ENCODE data around the gene MRPL3. TPM values are rescaled to one million over a fixed set of nuclear protein-coding genes. Genes with fewer than 3 reads are reported as not detected.

The MRPL3 gene
- total RNA-seq, 3 donors from 2014 or later = 79.0 to 108 (median 95.1) TPM

DNA sequence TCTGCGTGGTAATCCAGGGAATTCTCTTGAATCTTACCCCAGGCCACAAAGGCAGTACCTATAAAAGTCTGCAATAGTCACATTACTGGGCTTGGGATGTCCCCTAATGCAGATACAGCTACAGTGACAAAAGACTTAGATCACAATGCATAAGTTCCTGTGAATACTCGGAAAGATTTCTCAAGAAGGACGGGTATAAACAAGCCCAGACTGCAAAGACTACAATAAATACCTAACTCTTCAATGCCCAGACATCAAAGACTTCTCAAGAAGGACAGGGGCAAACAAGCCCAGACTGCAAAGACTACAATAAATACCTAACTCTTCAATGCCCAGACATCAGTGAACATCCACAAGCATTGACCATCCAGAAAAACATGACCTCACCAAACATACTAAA is 70.3 kb downstream of the MRPL3 start:
- H3K27me3 ChIP-seq = no peaks in the 10 kb centered on the region
- intact Hi-C loops (cut with DNase I; ENCODE audit: low total_unique reads) = no loop called here
- no peak for DNase-seq (ENCODE audit: low spot score in 2 of 2)
- H3K36me3 ChIP-seq = no peaks in the 10 kb centered on the region
- H3K4me3 ChIP-seq = no peak overlapping the region
- TF ChIP-seq, protein P1, sequence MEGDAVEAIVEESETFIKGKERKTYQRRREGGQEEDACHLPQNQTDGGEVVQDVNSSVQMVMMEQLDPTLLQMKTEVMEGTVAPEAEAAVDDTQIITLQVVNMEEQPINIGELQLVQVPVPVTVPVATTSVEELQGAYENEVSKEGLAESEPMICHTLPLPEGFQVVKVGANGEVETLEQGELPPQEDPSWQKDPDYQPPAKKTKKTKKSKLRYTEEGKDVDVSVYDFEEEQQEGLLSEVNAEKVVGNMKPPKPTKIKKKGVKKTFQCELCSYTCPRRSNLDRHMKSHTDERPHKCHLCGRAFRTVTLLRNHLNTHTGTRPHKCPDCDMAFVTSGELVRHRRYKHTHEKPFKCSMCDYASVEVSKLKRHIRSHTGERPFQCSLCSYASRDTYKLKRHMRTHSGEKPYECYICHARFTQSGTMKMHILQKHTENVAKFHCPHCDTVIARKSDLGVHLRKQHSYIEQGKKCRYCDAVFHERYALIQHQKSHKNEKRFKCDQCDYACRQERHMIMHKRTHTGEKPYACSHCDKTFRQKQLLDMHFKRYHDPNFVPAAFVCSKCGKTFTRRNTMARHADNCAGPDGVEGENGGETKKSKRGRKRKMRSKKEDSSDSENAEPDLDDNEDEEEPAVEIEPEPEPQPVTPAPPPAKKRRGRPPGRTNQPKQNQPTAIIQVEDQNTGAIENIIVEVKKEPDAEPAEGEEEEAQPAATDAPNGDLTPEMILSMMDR (IDR thresholded peaks at IDR 0.05) = no peak
- no peak for TF ChIP-seq POLR2A (IDR thresholded peaks at IDR 0.05)
- TF ChIP-seq POLR2AphosphoS5 (IDR thresholded peaks at IDR 0.05) = no peak
- no peak overlapping the region for H3K27ac ChIP-seq
- no peaks in the 10 kb centered on the region for H3K9me3 ChIP-seq
- no peaks in the 10 kb centered on the region for H3K4me1 ChIP-seq

- TF ChIP-seq POLR2A (IDR thresholded peaks at IDR 0.05) (no peak), POLR2AphosphoS5 (IDR thresholded peaks at IDR 0.05) (no peak)
- TF ChIP-seq, protein P1 (IDR thresholded peaks at IDR 0.05) = no peak
- no peak for DNase-seq (ENCODE audit: low spot score in 2 of 2)
- Histone ChIP-seq H3K9me3 (no peaks in the 10 kb centered on the region), H3K4me1 (no peaks in the 10 kb centered on the region), H3K4me3 (no peak overlapping the region), H3K27me3 (no peaks in the 10 kb centered on the region), H3K36me3 (no peaks in the 10 kb centered on the region), H3K27ac (no peak overlapping the region)
- intact Hi-C loops (cut with DNase I; ENCODE audit: low total_unique reads) = no loop called here
Measured at GRCh38 chr3:131431754-131432153, 71.0 kb downstream of the MRPL3 start.

DNA sequence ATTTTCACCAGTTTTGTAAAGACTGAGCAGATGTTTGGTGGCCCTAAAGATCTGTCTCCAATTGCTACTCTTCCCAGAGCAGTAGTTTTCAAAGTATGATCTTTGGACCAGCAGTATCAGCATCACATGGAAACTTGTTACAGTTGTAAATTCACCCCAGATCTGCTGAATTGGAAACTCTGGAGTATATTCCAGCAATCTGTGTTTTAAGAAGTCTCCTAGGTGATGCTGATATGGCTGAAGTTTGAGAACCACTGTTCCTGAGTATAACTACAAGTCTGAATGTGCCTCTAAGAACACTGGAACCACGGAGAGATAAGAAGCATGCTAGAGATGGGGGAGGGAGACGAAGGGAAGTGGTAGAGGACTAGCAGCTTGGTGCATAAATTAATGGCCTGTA is 75.5 kb downstream of the MRPL3 start:
- Histone ChIP-seq H3K36me3 (no peaks in the 10 kb centered on the region), H3K4me1 (no peaks in the 10 kb centered on the region), H3K9me3 (no peaks in the 10 kb centered on the region), H3K27me3 (no peaks in the 10 kb centered on the region), H3K27ac (no peak overlapping the region), H3K4me3 (no peak overlapping the region)
- DNase-seq (ENCODE audit: low spot score in 2 of 2) = no peak
- TF ChIP-seq, protein P1 (IDR thresholded peaks at IDR 0.05) = no peak
- TF ChIP-seq POLR2A (IDR thresholded peaks at IDR 0.05) (no peak), POLR2AphosphoS5 (IDR thresholded peaks at IDR 0.05) (no peak)
- intact Hi-C loops (cut with DNase I; ENCODE audit: low total_unique reads) = no loop called here

DNA sequence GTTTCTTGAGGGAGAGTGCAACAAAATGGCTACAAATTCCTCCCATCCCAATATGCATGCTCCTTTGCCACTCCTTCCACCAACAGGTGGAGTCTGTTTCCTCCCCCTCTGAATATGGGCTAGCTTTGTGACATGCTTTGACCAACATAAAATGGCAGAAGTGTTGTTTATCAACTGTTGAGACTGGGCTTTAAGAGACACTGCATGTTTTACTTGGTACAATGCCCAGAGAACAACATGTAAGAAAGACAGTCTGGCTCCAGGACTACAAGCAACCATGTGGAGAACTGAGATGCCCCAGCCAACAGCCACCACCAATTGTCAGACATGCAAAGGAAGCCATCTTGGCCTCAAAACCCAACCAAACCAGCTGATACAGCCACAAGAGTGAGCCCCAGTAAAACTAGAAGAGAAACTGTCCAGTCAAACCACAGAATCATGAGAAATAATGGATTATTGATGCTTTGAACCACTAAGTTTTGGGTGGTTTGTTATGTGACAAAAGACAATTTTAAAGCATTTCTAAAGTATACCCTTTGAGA is 80.7 kb downstream of the MRPL3 start:
- DNase-seq (ENCODE audit: low spot score in 2 of 2) = no peak
- Histone ChIP-seq H3K27me3 (no peaks in the 10 kb centered on the region), H3K27ac (no peak overlapping the region), H3K4me3 (no peak overlapping the region), H3K9me3 (no peaks in the 10 kb centered on the region), H3K4me1 (no peaks in the 10 kb centered on the region), H3K36me3 (no peaks in the 10 kb centered on the region)
- TF ChIP-seq, protein P1 (IDR thresholded peaks at IDR 0.05) = no peak
- TF ChIP-seq POLR2AphosphoS5 (IDR thresholded peaks at IDR 0.05) = no peak
- TF ChIP-seq POLR2A (IDR thresholded peaks at IDR 0.05) = no peak
- intact Hi-C loops (cut with DNase I; ENCODE audit: low total_unique reads) = no loop called here

- no peak for DNase-seq (ENCODE audit: low spot score in 2 of 2)
- no peaks in the 10 kb centered on the region for H3K4me1 ChIP-seq
- H3K9me3 ChIP-seq = no peaks in the 10 kb centered on the region
- TF ChIP-seq, protein P1 (IDR thresholded peaks at IDR 0.05) = no peak
- no peak for TF ChIP-seq POLR2A (IDR thresholded peaks at IDR 0.05)
- no peak for TF ChIP-seq POLR2AphosphoS5 (IDR thresholded peaks at IDR 0.05)
- intact Hi-C loops (cut with DNase I; ENCODE audit: low total_unique reads) = no loop called here
- H3K27ac ChIP-seq = no peak overlapping the region
- H3K4me3 ChIP-seq = no peak overlapping the region
- H3K36me3 ChIP-seq = no peaks in the 10 kb centered on the region
- no peaks in the 10 kb centered on the region for H3K27me3 ChIP-seq
Measured at GRCh38 chr3:131421301-131421700, 81.5 kb downstream of the MRPL3 start.
